OCI-LY1 (cell line): Measurements from ENCODE around the gene CMIP.
A peak's percentile ranks its signal among the peaks of the same experiment; 100 is the strongest.
"Not testable (repeated sequence)": the region's sequence is repeated elsewhere in the genome, so short reads cannot be mapped to it uniquely, and the experiment has no call there.

ENCODE experiments used
- H2AFZ ChIP-seq: fragments of 200-600 bp; sonication (generic), shearing (Covaris generic); 2 replicates; pipeline ENCODE4 v1.6.0; 2014; ENCODE audit warnings: antibody characterized with exemption, mild to moderate bottlenecking, low read length
- H3F3A ChIP-seq: fragments of 200-600 bp; sonication (generic), shearing (Covaris generic); 2 replicates; pipeline ENCODE4 v1.6.0; 2014; ENCODE audit warnings: mild to moderate bottlenecking, antibody characterized with exemption, low read length, moderate library complexity; ENCODE audit not compliant: insufficient read depth
- H3K27ac ChIP-seq: fragments of 200-600 bp; sonication (generic); 2 replicates; pipeline ENCODE4 v1.5.1; 2014; ENCODE audit warnings: low read length, mixed run types, mild to moderate bottlenecking, low read depth; ENCODE audit not compliant: poor library complexity, severe bottlenecking
- H3K27me3 ChIP-seq: fragments of 200-600 bp; sonication (generic); 2 replicates; pipeline ENCODE4 v1.6.0; 2014; ENCODE audit warnings: antibody characterized with exemption, mild to moderate bottlenecking, low read length, moderate library complexity; ENCODE audit not compliant: insufficient read depth
- H3K36me3 ChIP-seq: fragments of 200-600 bp; sonication (generic); 2 replicates; pipeline ENCODE4 v1.6.1; 2014; ENCODE audit warnings: mild to moderate bottlenecking, antibody characterized with exemption, low read length, moderate library complexity, mixed read lengths; ENCODE audit not compliant: insufficient read depth
- H3K4me1 ChIP-seq: fragments of 200-600 bp; sonication (generic); 2 replicates; pipeline ENCODE4 v1.5.1; 2014; ENCODE audit warnings: mild to moderate bottlenecking, low read length, moderate library complexity; ENCODE audit not compliant: insufficient read depth, severe bottlenecking
- H3K4me2 ChIP-seq: fragments of 200-600 bp; sonication (generic), shearing (Covaris generic); 2 replicates; pipeline ENCODE4 v1.6.1; 2014; ENCODE audit warnings: low read length
- H3K4me3 ChIP-seq: fragments of 200-600 bp; sonication (generic); 2 replicates; pipeline ENCODE4 v1.5.1; 2014; ENCODE audit warnings: low read length, low read depth, mild to moderate bottlenecking, mixed read lengths; ENCODE audit not compliant: poor library complexity, severe bottlenecking
- H3K79me2 ChIP-seq: fragments of 200-600 bp; shearing (Covaris generic); 2 replicates; pipeline ENCODE4 v1.6.1; 2016; ENCODE audit warnings: mixed run types, low read length, mixed read lengths; ENCODE audit not compliant: insufficient read depth
- H3K9ac ChIP-seq: fragments of 200-600 bp; sonication (generic), shearing (Covaris generic); 2 replicates; pipeline ENCODE4 v1.6.1; 2014; ENCODE audit warnings: mild to moderate bottlenecking, low read length, mixed read lengths
- H3K9me2 ChIP-seq: fragments of 200-600 bp; sonication (generic), shearing (Covaris generic); 2 replicates; pipeline ENCODE4 v1.6.1; 2014; ENCODE audit warnings: low read depth, mild to moderate bottlenecking, low read length, mixed read lengths
- H3K9me3 ChIP-seq: fragments of 200-600 bp; shearing (Covaris generic); 2 replicates; pipeline ENCODE4 v1.6.1; 2014; ENCODE audit warnings: low read length, mixed read lengths
- H4K20me1 ChIP-seq: fragments of 200-600 bp; sonication (generic), shearing (Covaris generic); 2 replicates; pipeline ENCODE4 v1.6.0; 2016; ENCODE audit warnings: mild to moderate bottlenecking, low read length; ENCODE audit not compliant: insufficient read depth
- EZH2 ChIP-seq: fragments of 200-600 bp; sonication (generic), shearing (Covaris generic); IDR thresholded peaks from 2 replicates; pipeline ENCODE4 v1.8.0; 2017; ENCODE audit warnings: borderline replicate concordance, mixed run types, mild to moderate bottlenecking, antibody characterized with exemption, low read length, moderate library complexity, mixed read lengths
- TF ChIP-seq, protein P1 (sequence below): fragments of 200-600 bp; sonication (generic), shearing (Covaris generic); IDR thresholded peaks from 2 replicates; pipeline ENCODE4 v1.5.1; 2017; ENCODE audit warnings: mild to moderate bottlenecking, antibody characterized with exemption, low read length, moderate library complexity, mixed read lengths

CMIP gene

DNA sequence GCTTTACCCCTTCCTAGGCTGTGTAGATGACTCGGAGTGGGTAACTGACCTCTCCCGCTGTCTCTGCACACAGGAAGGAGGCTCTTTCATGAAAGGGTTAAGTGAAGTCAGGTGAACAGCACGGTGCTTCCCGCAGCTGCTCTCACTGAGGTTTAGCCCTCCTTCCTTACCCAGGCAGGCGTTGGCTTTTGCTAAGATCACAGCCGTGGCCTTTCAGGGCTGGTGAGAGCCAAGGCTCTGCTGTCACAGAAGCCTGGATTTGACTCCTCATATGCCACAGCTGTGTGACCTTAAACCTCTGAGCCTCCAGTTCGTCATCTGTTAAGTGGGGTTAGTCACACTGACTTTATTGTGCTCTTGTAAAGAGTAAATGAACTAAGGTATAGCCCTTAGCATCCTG, 243.6 kb downstream of the CMIP start:
- H3K4me3 ChIP-seq = peak overlapping the region; percentile 29
- H3K27ac ChIP-seq = peak overlapping the region; percentile 95
- peaks cover 40% of the 10 kb centered on the region for H3K4me1 ChIP-seq
- H3K9me2 ChIP-seq = no peaks in the 10 kb centered on the region
- no peaks in the 10 kb centered on the region for H3K9me3 ChIP-seq
- H3F3A ChIP-seq = no peaks in the 10 kb centered on the region
- H3K36me3 ChIP-seq = peaks cover 28% of the 10 kb centered on the region
- H3K27me3 ChIP-seq = no peaks in the 10 kb centered on the region
- H4K20me1 ChIP-seq = no peaks in the 10 kb centered on the region
- no peak for TF ChIP-seq EZH2
- peak overlapping the region; percentile 38; the same call in 1 of the 2 replicates for H3K9ac ChIP-seq
- no peak overlapping the region for H2AFZ ChIP-seq
- H3K79me2 ChIP-seq = no peaks in the 10 kb centered on the region
- peak overlapping the region; percentile 35; the same call in 1 of the 2 replicates for H3K4me2 ChIP-seq

DNA sequence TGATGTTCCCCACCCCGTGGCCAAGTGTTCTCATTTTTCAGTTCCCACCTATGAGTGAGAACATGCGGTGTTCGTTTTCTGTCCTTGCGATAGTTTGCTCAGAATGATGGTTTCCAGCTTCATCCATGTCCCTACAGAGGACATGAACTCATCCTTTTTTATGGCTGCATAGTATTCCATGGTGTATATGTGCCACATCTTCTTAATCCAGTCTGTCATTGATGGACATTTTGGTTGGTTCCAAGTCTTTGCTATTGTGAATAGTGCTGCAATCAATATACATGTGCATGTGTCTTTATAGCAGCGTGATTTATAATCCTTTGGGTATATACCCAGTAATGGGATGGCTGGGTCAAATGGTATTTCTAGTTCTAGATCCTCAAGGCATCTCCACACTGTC, 244.2 kb downstream of the CMIP start:
- H2AFZ ChIP-seq, H3K4me2 ChIP-seq, H3F3A ChIP-seq, H3K79me2 ChIP-seq, H3K9ac ChIP-seq, H4K20me1 ChIP-seq, H3K9me2 ChIP-seq, H3K9me3 ChIP-seq, H3K27me3 ChIP-seq, H3K4me3 ChIP-seq: not testable (repeated sequence)
- Histone ChIP-seq H3K36me3 (peaks cover 33% of the 10 kb centered on the region), H3K27ac (peak overlapping the region; percentile 95), H3K4me1 (peaks cover 45% of the 10 kb centered on the region)

DNA sequence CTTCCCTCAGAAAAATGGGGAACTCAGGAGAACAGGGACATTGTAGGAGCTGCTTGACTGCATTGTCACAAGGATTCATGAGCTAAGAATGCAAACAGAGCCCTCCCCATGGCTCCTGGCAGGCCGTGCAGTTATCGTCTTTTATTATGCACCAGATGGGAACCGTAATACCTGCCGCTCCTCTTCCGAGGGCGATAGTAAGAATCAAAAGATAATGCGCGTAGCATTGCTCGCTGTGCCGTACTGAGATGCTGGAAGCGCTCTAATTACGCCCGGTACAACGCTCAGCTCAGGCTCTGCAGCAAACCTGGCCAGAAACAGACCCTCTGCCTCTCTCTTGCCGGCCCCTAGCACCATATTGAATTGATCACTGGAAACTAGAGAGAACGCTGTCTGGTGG, 247.4 kb downstream of the CMIP start:
- Histone ChIP-seq H2AFZ (no peak overlapping the region), H3K27me3 (no peaks in the 10 kb centered on the region), H3F3A (no peaks in the 10 kb centered on the region), H3K4me2 (no peak overlapping the region), H3K9me2 (no peaks in the 10 kb centered on the region), H3K27ac (peak overlapping the region; percentile 93), H3K36me3 (peaks cover 41% of the 10 kb centered on the region), H3K4me1 (peaks cover 57% of the 10 kb centered on the region), H3K79me2 (no peaks in the 10 kb centered on the region), H3K9me3 (no peaks in the 10 kb centered on the region), H3K4me3 (no peak overlapping the region), H3K9ac (no peak overlapping the region), H4K20me1 (no peaks in the 10 kb centered on the region)
- TF ChIP-seq, protein P1, sequence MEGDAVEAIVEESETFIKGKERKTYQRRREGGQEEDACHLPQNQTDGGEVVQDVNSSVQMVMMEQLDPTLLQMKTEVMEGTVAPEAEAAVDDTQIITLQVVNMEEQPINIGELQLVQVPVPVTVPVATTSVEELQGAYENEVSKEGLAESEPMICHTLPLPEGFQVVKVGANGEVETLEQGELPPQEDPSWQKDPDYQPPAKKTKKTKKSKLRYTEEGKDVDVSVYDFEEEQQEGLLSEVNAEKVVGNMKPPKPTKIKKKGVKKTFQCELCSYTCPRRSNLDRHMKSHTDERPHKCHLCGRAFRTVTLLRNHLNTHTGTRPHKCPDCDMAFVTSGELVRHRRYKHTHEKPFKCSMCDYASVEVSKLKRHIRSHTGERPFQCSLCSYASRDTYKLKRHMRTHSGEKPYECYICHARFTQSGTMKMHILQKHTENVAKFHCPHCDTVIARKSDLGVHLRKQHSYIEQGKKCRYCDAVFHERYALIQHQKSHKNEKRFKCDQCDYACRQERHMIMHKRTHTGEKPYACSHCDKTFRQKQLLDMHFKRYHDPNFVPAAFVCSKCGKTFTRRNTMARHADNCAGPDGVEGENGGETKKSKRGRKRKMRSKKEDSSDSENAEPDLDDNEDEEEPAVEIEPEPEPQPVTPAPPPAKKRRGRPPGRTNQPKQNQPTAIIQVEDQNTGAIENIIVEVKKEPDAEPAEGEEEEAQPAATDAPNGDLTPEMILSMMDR = no peak
- no peak for TF ChIP-seq EZH2

DNA sequence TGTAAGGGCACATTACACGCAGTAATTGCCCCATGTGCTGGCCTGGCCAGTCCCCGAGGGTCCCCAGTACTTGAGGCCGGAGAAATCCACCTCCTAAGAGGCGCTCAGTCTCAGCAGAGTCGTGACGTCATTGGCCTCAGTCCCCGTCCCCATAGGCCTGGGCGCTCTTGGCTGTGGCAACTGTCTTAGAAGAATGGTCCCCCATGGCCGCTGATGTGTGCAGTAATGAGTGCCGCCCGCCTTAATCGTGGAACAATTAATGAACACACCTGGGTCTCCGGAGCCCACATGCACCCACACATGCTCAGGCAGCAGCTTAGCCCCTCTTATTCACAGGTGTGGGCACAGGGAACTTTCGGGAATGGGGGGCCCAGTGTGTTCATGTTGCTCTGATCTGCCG, 248.0 kb downstream of the CMIP start:
- H3K4me2 ChIP-seq = no peak overlapping the region; the same call in 1 of the 2 replicates
- H4K20me1 ChIP-seq = no peaks in the 10 kb centered on the region
- no peaks in the 10 kb centered on the region for H3K9me3 ChIP-seq
- no peaks in the 10 kb centered on the region for H3K9me2 ChIP-seq
- H3F3A ChIP-seq = no peaks in the 10 kb centered on the region
- no peaks in the 10 kb centered on the region for H3K27me3 ChIP-seq
- H3K79me2 ChIP-seq = no peaks in the 10 kb centered on the region
- no peak overlapping the region; the same call in 1 of the 2 replicates for H3K9ac ChIP-seq
- H3K4me3 ChIP-seq = no peak overlapping the region
- peaks cover 47% of the 10 kb centered on the region for H3K36me3 ChIP-seq
- H2AFZ ChIP-seq = no peak overlapping the region
- TF ChIP-seq, protein P1 = no peak
- TF ChIP-seq EZH2 = no peak
- H3K27ac ChIP-seq = peak overlapping the region; percentile 93
- peaks cover 52% of the 10 kb centered on the region for H3K4me1 ChIP-seq
